K562 (cell line): ENCODE results near the gene ATCAY. TPM values are rescaled to one million over a fixed set of nuclear protein-coding genes. Genes with fewer than 3 reads are reported as not detected.

Experiments
- ATAC-seq: fragments of 200-7000 bp; cut with Tn5 transposase; 3 replicates; pipeline ENCODE4 v1.9.1; 2020; ENCODE audit warnings: moderate library complexity
- BruUV-seq: library from RNA; stranded (reverse); fragments of 400-500 nt; replicated peaks from 2 replicates; lab custom pipeline; 2021; lab: Mats Ljungman, UMichigan
- CTCF ChIA-PET: fragments of 300-600 bp; formaldehyde crosslinking; extraction: SDS; loops from one replicate; lab custom pipeline; 2021; ENCODE audit warnings: low intra/inter-chr PET ratio; lab: Yijun Ruan, JAX
- POLR2A ChIA-PET: fragments of 300-600, 350-650 bp; sonication (Branson Sonifier 250); formaldehyde crosslinking; extraction: SDS; loops from one replicate; lab custom pipeline; 2021; ENCODE audit warnings: antibody characterized with exemption, inconsistent platforms; lab: Yijun Ruan, JAX
- DNase-seq, 4 experiments: peaks; one replicate each; pipeline versions ENCODE4 v3.0.0 to v3.0.0-alpha.2; 2011 to 2018; ENCODE audit warnings: low spot score in 3 of 4, mixed read lengths in 3 of 4; ENCODE audit errors: extremely low read depth in 1 of 4
- FAIRE-seq: peaks from 2 replicates; lab custom pipeline; 2011; peaks lifted over from hg19 to GRCh38; lab: Jason Lieb, UNC
- H2AFZ ChIP-seq: 2 replicates; pipeline ENCODE4 v1.6.0; 2011; ENCODE audit warnings: low read depth, low read length, control low read depth, inconsistent platforms
- H3K27ac ChIP-seq: fragments of 200-600 bp; 3 replicates; pipeline ENCODE4 v1.8.0; 2011; ENCODE audit warnings: low read depth, mild to moderate bottlenecking, control low read depth, inconsistent platforms, low read length, moderate library complexity, mixed read lengths; ENCODE audit errors: extremely low read depth
- H3K27me3 ChIP-seq, 2 experiments: fragments of 300-600 bp in 1 of 2; 2 replicates in 1 of 2; 3 replicates in 1 of 2; pipeline versions ENCODE4 v1.6.0 to v1.8.0; 2011; ENCODE audit warnings: inconsistent platforms in 2 of 2, low read length in 2 of 2, mild to moderate bottlenecking in 1 of 2, mixed read lengths in 1 of 2, moderate library complexity in 1 of 2; ENCODE audit not compliant: control insufficient read depth in 2 of 2, insufficient read depth in 2 of 2
- H3K36me3 ChIP-seq: fragments of 300-600 bp; 3 replicates; pipeline ENCODE4 v1.8.0; 2011; ENCODE audit warnings: mild to moderate bottlenecking, low read length, inconsistent platforms; ENCODE audit not compliant: control insufficient read depth, insufficient read depth
- H3K4me1 ChIP-seq, 2 experiments: fragments of 200-600 bp in 1 of 2; replicated peaks in 1 of 2; 2 replicates in 1 of 2; 3 replicates in 1 of 2; pipeline versions ENCODE4 v1.5.1 to v1.8.0; 2011; ENCODE audit warnings: inconsistent platforms in 2 of 2, low read length in 2 of 2, mild to moderate bottlenecking in 1 of 2, mixed read lengths in 1 of 2, moderate library complexity in 1 of 2; ENCODE audit not compliant: control insufficient read depth in 2 of 2, insufficient read depth in 2 of 2
- H3K4me2 ChIP-seq: 2 replicates; pipeline ENCODE4 v1.6.1; 2011; ENCODE audit warnings: low read length, control low read depth, inconsistent platforms, mixed read lengths; ENCODE audit not compliant: insufficient read depth
- H3K4me3 ChIP-seq: fragments of 200-600 bp; sonication (generic), shearing (Covaris generic); 2 replicates; pipeline ENCODE4 v1.5.1; 2016; ENCODE audit warnings: control low read depth, inconsistent platforms
- H3K79me2 ChIP-seq: fragments of 200-600 bp; 3 replicates; pipeline ENCODE4 v1.8.0; 2011; ENCODE audit warnings: low read length, inconsistent platforms; ENCODE audit not compliant: control insufficient read depth, insufficient read depth
- H3K9ac ChIP-seq, 2 experiments: 2 replicates each; pipeline versions ENCODE4 v1.6.0 to v1.6.1; 2011; ENCODE audit warnings: low read depth in 2 of 2, low read length in 2 of 2, control low read depth in 1 of 2, inconsistent platforms in 1 of 2, mild to moderate bottlenecking in 1 of 2, mixed read lengths in 1 of 2; ENCODE audit not compliant: insufficient read depth in 1 of 2
- H3K9me1 ChIP-seq: one replicate; pipeline ENCODE4 v1.6.0; 2011; ENCODE audit warnings: inconsistent platforms, mild to moderate bottlenecking, low read length, moderate library complexity; ENCODE audit not compliant: control insufficient read depth, insufficient read depth
- H3K9me3 ChIP-seq: replicated peaks from 2 replicates; pipeline ENCODE4 v1.5.1; 2011; ENCODE audit warnings: low read depth, low read length, inconsistent platforms; ENCODE audit not compliant: control insufficient read depth, insufficient read depth
- H4K20me1 ChIP-seq: replicated peaks from 2 replicates; pipeline ENCODE4 v1.6.1; 2011; ENCODE audit warnings: low read length, inconsistent platforms, mixed read lengths; ENCODE audit not compliant: control insufficient read depth, insufficient read depth
- ATF2 ChIP-seq: sonication (generic); formaldehyde crosslinking; IDR thresholded peaks from 2 replicates; pipeline ENCODE4 v1.8.1; 2022; ENCODE audit warnings: missing genetic modification reagents
- CCNT2 ChIP-seq: IDR thresholded peaks from 2 replicates; pipeline ENCODE4 v1.6.1; 2011; ENCODE audit warnings: borderline replicate concordance, low read depth, mild to moderate bottlenecking, moderate library complexity, mixed read lengths, low read length; ENCODE audit not compliant: insufficient read length; ENCODE audit errors: extremely low read depth
- CEBPB ChIP-seq: fragments of 450-650 bp; IDR thresholded peaks from 2 replicates; pipeline ENCODE4 v1.6.1; 2016; ENCODE audit warnings: missing genetic modification characterization, missing compliant biosample characterization
- CHD2 ChIP-seq: IDR thresholded peaks from 2 replicates; pipeline ENCODE4 v1.6.1; 2011; ENCODE audit warnings: low read depth, low read length
- DEAF1 ChIP-seq: fragments of 450-650 bp; formaldehyde crosslinking; IDR thresholded peaks from 2 replicates; pipeline ENCODE4 v1.4.0; 2020; ENCODE audit warnings: mild to moderate bottlenecking, moderate library complexity
- EHMT2 ChIP-seq: fragments of 450-650 bp; IDR thresholded peaks from 2 replicates; pipeline ENCODE4 v1.6.1; 2018; ENCODE audit warnings: antibody characterized with exemption
- FOXP1 ChIP-seq: sonication (generic); formaldehyde crosslinking; IDR thresholded peaks from 2 replicates; pipeline ENCODE4 v1.8.0; 2022; ENCODE audit warnings: mild to moderate bottlenecking, missing genetic modification reagents
- HNRNPLL ChIP-seq: fragments of 200-400 bp; formaldehyde crosslinking; IDR thresholded peaks from 2 replicates; pipeline ENCODE4 v1.6.1; 2017; ENCODE audit warnings: low read length, low read depth, mild to moderate bottlenecking; ENCODE audit not compliant: poor library complexity, severe bottlenecking
- HOXB6 ChIP-seq: fragments of 250-450 bp; sonication (Bioruptor Pico); IDR thresholded peaks from 2 replicates; pipeline ENCODE4 v1.5.1; 2022; ENCODE audit warnings: mild to moderate bottlenecking, borderline replicate concordance
- RAD51 ChIP-seq: fragments of 450-650 bp; IDR thresholded peaks from 2 replicates; pipeline ENCODE4 v1.7.1; 2016; ENCODE audit warnings: low read depth, mild to moderate bottlenecking, borderline replicate concordance
- ZBTB17 ChIP-seq: fragments of 450-650 bp; formaldehyde crosslinking; IDR thresholded peaks from 2 replicates; pipeline ENCODE4 v1.4.0; 2020; ENCODE audit warnings: mild to moderate bottlenecking
- ZNF507 ChIP-seq: conservative IDR thresholded peaks from 2 replicates; pipeline ENCODE4 v1.6.1; 2017; ENCODE audit warnings: missing genetic modification characterization, missing compliant biosample characterization
- ZNF586 ChIP-seq: fragments of 450-650 bp; formaldehyde crosslinking; conservative IDR thresholded peaks from 2 replicates; pipeline ENCODE4 v1.4.0; 2020; ENCODE audit warnings: mild to moderate bottlenecking, moderate library complexity
- ZNF780A ChIP-seq: fragments of 250-450 bp; sonication (Bioruptor Pico); IDR thresholded peaks from 2 replicates; pipeline ENCODE4 v1.5.0; 2021; ENCODE audit warnings: mild to moderate bottlenecking
- WGBS: fragments of 100-300 bp; shearing (Covaris generic); methylation state at CpG from one replicate; pipeline ENCODE4 v1.1.6; 2016; ENCODE audit warnings: low coverage, mixed read lengths; ENCODE audit not compliant: insufficient coverage; ENCODE audit errors: missing lambda C conversion rate; 5-methylcytosine and 5-hydroxymethylcytosine counted together
- in situ Hi-C: fragments of 300-500 bp; cut with MboI; formaldehyde crosslinking; loops from 4 replicates; pipeline ENCODE4 v1.15.0; 2018; ENCODE audit warnings: inconsistent platforms, mixed read lengths
- intact Hi-C: fragments of 100-400 bp; cut with micrococcal nuclease; formaldehyde crosslinking; loops from 2 replicates; pipeline ENCODE4 v1.14.2; 2022
- polyA plus RNA-seq, 8 experiments: library from polyadenylated mRNA; depleted of rRNA in 4 of 8; stranded (reverse) in 5 of 8; unstranded in 3 of 8; fragments of >200 nt; fragmentation: Nextera tagmentation in 2 of 8; fragmentation: Illumina TruSeq in 1 of 8; extraction: Ambion mirVana in 2 of 8; extraction: Trizol in 1 of 8; gene quantifications; 2 replicates each; pipeline versions ENCODE4 v1.2.1 to v1.2.3, GENCODE V29; 2011 to 2014; ENCODE audit warnings: inconsistent platforms in 1 of 8, missing spikeins in 1 of 8
- total RNA-seq, 7 experiments: library from RNA; depleted of rRNA in 6 of 7; stranded (reverse); fragments of >200 nt in 6 of 7; fragmentation: Illumina TruSeq in 2 of 7; extraction: Trizol in 2 of 7; gene quantifications; 2 replicates each; pipeline versions ENCODE4 v1.2.1 to v1.2.3, GENCODE V29; 2011 to 2021; ENCODE audit warnings: low replicate concordance in 1 of 7
- TF ChIP-seq, protein P1 (sequence below): fragments of 250-450 bp; sonication (Bioruptor Pico); IDR thresholded peaks from 2 replicates; pipeline ENCODE4 v1.4.0; 2020; ENCODE audit warnings: borderline replicate concordance
- TF ChIP-seq, protein P2 (sequence below), 2 experiments: IDR thresholded peaks in 1 of 2; conservative IDR thresholded peaks in 1 of 2; 2 replicates each; pipeline ENCODE4 v1.6.1; 2016; ENCODE audit warnings: low read depth in 2 of 2, mild to moderate bottlenecking in 1 of 2, missing compliant biosample characterization in 1 of 2, missing genetic modification characterization in 1 of 2, moderate library complexity in 1 of 2

Gene ATCAY
- total and polyA plus RNA-seq, 9 of the 15 experiments (the other 6 are each of a cell fraction or from before 2014, with no cell fraction given) = not detected

- H3K4me1 ChIP-seq = no peaks in the 10 kb centered on the region
- intact Hi-C loops (no loop called here), in situ Hi-C loops (no loop called here)
- H4K20me1 ChIP-seq = no peaks in the 10 kb centered on the region
- H3K4me2 ChIP-seq = no peak overlapping the region
- H3K79me2 ChIP-seq = no peaks in the 10 kb centered on the region
- no peak for ATAC-seq
- no peak overlapping the region for H2AFZ ChIP-seq
- BruUV-seq = no TSS peak
- H3K36me3 ChIP-seq = no peaks in the 10 kb centered on the region
- no peaks in the 10 kb centered on the region for H3K9me1 ChIP-seq
- peaks cover 8 to 33% of the 10 kb centered on the region in 2 experiments; a peak in 4 of 5 replicates for H3K27me3 ChIP-seq
- H3K9me3 ChIP-seq = no peaks in the 10 kb centered on the region; the same call in none of the 2 replicates
- no peak for FAIRE-seq
- DNase-seq = no peak
- ChIA-PET POLR2A (no interaction called here), CTCF (no interaction called here)
- WGBS = 0% methylated on average over 3 of the region's 4 CpGs
- no peak overlapping the region for H3K27ac ChIP-seq
- no peak overlapping the region for H3K4me3 ChIP-seq
- H3K9ac ChIP-seq = no peak overlapping the region
- no peak for TF ChIP-seq CHD2
- TF ChIP-seq CEBPB (tag) = no peak
- TF ChIP-seq HOXB6 = no peak
- no peak for TF ChIP-seq EHMT2
- TF ChIP-seq, protein P1, sequence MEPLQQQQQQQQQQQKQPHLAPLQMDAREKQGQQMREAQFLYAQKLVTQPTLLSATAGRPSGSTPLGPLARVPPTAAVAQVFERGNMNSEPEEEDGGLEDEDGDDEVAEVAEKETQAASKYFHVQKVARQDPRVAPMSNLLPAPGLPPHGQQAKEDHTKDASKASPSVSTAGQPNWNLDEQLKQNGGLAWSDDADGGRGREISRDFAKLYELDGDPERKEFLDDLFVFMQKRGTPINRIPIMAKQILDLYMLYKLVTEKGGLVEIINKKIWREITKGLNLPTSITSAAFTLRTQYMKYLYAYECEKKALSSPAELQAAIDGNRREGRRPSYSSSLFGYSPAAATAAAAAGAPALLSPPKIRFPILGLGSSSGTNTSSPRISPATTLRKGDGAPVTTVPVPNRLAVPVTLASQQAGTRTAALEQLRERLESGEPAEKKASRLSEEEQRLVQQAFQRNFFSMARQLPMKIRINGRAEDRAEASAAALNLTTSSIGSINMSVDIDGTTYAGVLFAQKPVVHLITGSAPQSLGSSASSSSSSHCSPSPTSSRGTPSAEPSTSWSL = no peak
- TF ChIP-seq CCNT2 = no peak
- no peak for TF ChIP-seq FOXP1 (CRISPR knock-in tag)
- TF ChIP-seq ZNF780A (CRISPR knock-in tag) = no peak
- TF ChIP-seq ATF2 = no peak
- no peak for TF ChIP-seq ZBTB17
- no peak for TF ChIP-seq ZNF507 (tag)
- no peak for TF ChIP-seq ZNF586 (CRISPR knock-in tag)
- TF ChIP-seq RAD51 = no peak
- no peak for TF ChIP-seq HNRNPLL
- TF ChIP-seq, protein P2, sequence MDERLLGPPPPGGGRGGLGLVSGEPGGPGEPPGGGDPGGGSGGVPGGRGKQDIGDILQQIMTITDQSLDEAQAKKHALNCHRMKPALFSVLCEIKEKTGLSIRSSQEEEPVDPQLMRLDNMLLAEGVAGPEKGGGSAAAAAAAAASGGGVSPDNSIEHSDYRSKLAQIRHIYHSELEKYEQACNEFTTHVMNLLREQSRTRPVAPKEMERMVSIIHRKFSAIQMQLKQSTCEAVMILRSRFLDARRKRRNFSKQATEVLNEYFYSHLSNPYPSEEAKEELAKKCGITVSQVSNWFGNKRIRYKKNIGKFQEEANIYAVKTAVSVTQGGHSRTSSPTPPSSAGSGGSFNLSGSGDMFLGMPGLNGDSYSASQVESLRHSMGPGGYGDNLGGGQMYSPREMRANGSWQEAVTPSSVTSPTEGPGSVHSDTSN (CRISPR knock-in tag; IDR thresholded peaks at IDR 0.05; ENCODE audit: low read depth) = no peak
- TF ChIP-seq, protein P2 (tag; conservative IDR thresholded peaks at IDR 0.05; ENCODE audit: low read depth) = no peak
- no peak for TF ChIP-seq DEAF1 (CRISPR knock-in tag)
These were observed 17.5 kb downstream of the ATCAY start for GRCh38 chr19:3897936-3898335.
